Stimulated activated CD8-positive, alpha-beta memory T cell treated with anti-CD3 and anti-CD28 coated beads, Interleukin-12 subunit alpha, Interleukin-12 subunit beta, amount 100 ng/mL, for 4 hours (primary cell): ENCODE measurements around the gene TRPM3.

Experiments used
- DNase-seq: peaks from one replicate; pipeline ENCODE4 v3.0.0-alpha.2; 2020; ENCODE audit warnings: low read depth

The TRPM3 gene

DNA sequence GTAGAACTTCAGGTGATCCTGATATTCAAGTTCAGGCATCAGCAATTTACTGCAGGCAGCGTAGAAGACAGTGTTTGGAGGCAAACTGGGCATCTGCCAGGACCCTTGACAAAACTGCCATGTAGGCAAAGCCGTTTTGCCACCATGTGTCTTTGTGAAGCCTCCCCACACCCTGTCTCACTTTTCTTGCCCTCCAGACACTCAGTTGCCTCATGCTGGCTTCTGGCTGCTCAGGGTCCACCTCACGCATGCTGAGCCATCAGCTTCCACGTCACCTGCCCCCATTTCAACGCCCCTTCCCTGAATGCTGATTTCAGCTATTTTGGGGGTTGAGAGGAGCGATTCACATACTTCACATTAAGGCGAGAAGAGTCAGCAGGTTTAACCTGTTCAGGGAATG, 541.7 kb downstream of the TRPM3 start:
- no peak for DNase-seq

DNA sequence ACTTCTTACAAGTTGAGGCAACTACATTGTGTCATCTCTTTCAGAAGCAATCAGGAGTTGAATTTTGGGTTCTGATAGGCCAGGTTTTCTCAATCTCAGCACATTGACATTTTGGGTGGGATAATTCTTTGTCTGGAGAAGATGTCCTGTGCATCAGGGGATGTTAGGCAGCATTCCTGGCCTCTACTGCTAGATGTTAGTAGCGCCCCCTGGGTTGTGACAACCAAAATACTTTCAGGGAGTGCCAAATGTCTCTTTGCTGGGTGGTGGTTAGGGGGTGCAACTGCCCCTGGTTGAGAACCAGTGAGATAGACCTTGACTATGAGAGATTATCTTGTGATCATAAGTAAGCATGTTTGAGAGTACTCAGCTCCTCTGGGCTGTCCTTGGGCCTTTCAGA, 542.7 kb downstream of the TRPM3 start:
- no peak for DNase-seq

DNA sequence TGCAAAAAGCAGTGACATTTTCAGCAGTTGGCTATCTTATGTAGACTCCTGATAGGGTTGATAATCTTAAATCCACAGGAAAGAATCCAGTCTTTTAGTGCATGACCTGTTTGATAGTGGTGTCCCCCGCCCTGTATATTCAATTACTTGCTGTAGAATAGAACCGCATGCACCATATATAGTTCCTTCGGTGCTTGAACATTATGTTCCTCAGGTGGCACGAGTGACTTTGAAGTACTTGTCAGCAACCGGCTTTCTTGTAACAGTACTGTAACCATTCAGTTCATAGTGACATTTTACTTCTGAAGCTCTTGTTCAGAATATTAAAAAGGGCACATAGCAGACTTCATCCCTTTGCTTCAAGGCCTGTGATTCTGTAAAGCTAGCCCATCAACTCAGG, 543.8 kb downstream of the TRPM3 start:
- no peak for DNase-seq

DNA sequence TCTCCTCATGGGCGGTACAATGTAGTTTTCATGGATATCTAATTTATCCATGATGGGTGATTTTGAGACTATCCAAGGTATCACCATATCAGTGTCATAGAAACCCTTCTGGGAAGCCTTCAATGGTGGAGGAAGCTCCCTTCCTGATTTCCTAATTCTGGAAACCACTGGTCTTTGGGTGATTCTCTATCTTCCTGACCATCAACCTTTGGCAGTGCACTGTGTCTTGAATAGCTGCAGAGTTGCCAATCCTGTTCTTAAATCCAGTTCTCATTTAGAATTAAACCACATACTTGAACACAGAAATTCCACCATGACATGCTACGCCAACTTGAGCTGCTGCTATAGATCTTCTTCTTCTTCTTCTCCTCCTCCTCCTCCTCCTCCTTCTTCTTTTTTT, 545.3 kb downstream of the TRPM3 start:
- DNase-seq, result no peak

DNA sequence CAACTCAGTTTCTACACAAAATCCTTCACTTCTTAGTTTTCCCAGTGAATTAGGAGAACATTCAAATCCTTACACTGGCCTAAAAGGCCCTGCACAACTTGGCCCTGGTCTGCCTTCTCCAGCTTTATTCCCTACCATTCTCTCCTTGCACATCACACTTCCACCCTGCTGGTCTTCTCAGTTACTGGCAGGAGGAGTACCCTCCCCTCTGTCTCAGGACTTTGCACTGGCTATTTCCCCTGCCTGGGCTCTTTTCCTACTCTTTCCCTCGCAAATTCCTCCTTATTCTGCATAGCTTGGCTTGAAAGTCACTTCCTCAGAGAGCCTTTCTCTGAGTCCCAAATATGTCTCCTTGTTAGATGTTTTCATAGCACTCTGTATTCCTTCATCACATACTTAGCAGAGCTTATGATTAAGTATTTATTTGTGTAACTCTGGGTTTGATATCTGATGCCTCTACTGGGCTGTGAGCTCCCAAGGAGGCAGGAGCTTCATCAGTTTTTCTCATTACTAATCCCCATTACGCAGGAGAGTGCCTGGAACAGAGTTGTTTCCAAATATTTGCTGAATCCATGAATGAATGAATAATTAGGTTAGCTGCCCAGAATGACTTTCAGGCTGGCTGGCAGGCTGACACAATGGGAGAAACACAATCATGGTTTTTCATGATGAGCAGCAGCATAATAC, 547.1 kb downstream of the TRPM3 start:
- no peak for DNase-seq

DNA sequence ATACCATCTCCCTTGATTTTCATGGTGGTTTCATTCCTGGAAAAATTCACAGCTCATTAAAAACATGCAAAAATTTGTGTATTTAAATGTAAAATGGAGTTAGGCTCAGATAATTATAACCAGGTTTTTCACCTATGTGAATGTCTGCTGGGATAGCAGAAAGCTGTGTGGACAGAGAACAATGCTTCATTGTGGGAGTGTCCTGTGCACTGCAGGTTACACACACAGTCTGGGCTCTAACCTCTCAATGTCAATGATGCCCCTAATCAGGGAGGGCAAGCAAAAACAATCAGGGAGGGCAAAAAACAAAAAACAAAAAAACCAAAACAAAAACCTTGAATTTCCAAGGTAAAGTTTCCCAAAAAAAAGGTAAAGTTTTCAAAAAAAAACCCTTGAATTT, 548.1 kb downstream of the TRPM3 start:
- no peak for DNase-seq

DNA sequence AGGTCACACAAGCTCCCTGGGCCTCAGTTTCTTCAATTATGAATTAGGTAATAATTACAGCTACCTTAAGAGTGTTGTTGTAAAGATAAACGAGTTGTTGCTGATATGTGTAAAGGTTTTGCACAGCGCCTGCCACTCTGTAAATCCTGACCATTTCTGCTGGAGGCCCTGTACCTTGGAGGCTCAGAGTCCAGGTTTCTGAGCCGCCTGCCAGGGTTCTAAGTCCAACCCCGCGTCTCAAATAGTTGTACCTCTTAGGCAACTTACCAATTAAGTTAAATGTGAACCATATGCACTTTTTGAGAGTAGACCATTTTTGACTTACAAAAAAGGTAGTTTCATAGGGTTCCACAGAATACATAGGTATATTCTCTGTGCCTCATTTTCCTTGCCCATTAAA, 550.2 kb downstream of the TRPM3 start:
- no peak for DNase-seq

DNA sequence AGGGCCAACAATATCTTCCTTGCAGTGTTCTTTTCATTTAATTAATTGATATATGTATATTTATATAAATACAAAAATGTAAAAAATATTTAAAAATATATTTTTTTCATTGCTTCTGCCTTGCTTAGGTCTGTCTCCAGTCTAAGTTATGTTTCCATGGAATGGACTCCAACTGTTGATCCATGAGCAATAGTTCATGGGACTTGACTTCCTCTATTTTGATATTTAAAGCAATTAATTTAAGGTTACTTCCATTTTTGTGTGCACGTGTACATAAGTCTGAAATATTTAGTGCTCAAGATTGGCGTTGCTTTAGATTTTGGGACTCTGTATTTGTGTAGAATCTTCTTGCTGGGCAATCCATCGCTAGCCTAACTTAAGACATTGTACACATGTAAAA, 551.6 kb downstream of the TRPM3 start:
- no peak for DNase-seq

DNA sequence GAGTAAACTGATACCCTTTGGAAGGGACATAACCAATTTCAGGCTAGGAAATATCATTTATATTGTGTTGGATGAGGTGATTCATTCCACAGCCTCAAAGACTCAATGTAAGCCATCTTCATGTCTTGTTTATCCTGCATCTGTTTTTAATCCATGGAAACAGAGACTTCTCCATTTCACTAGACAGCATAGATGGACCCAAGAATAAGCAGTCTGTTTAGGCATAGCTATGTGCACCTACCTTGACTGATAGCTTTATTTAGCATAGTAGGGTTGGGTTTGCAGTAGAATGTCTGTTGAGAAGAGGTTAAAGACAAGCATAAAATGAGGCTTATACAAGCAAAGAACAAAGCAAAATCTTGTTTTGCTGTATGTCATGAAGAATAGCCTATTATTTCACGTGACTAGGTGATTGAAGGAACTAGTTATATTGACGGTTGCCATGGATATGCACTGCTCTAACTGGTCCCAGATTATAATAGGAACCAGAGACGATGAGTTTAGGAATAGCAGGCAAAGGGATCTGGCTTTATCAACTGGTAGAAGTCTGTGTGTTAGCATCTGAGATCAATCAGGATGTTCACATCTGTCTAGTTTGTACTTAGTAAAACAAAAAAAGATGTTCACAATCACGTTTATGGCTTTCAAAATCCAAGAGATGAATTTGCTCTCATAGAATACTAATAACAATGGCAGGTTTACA, 552.2 kb downstream of the TRPM3 start:
- DNase-seq, result no peak

DNA sequence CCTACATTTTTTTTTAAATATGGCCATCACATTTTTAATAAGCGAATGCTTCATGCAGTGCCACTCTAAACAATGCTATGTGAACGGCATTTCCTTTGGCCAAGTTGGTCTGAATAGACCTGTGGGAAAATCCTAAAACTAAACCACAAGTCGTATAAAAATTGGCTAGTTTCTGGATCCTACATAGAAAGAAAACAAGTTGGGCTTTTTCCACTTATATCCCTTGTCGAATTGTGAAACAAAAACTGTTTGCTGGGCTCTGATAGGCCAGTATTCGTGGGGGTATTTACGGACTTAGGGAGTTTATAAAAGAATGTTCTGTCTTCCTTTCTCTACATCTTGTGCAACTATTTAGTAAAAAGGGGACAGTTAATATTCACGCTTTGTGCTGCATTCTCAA, 553.9 kb downstream of the TRPM3 start:
- no peak for DNase-seq

GRCh38 chr9:70566751-70567150, 554.7 kb downstream of the TRPM3 start:
- DNase-seq, result no peak

GRCh38 chr9:70566066-70566465, 555.4 kb downstream of the TRPM3 start:
- no peak for DNase-seq

DNA sequence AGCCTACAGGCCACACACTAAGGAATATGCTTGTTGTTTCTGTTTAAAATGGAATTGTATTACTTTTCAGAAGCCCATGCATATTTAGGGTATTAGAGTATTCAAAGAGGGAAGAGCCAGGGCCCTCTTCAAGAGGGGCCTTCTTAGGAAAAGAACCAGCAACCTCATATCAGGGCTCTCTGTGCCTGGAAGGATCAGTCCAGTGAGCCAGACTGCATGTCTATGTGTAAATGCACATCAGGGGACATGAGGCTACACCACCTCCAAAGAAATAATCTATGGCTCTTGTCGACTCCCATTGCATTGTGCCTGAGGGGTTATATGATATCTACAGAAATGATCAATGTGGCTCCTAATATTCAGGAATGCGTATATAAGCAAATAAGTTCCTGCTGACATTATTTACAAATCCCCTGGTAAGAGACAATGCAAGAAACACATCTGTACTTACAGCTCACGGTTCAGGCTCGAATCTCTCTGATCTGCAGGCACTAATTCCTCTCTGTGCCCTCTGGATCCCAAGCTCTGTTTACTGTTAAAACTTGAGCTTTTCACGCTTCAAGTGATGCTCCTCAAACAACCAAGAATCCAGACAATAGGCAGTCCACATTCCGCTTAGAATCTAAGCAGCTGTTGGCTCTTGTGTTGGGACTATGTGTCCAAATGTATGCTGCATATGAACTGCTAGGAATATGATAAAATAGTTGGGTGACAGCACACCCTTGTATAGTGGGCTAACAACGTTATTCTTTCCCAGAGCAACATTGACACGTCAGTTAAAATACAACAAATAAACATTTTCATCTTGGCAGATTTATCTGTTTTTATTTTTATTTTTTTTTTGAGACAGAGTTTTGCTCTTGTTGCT, 556.7 kb downstream of the TRPM3 start:
- no peak for DNase-seq

GRCh38 chr9:70563431-70564204, 557.8 kb downstream of the TRPM3 start:
- DNase-seq, result no peak

- DNase-seq, result no peak
These were observed 558.4 kb downstream of the TRPM3 start for GRCh38 chr9:70563010-70563409.

DNA sequence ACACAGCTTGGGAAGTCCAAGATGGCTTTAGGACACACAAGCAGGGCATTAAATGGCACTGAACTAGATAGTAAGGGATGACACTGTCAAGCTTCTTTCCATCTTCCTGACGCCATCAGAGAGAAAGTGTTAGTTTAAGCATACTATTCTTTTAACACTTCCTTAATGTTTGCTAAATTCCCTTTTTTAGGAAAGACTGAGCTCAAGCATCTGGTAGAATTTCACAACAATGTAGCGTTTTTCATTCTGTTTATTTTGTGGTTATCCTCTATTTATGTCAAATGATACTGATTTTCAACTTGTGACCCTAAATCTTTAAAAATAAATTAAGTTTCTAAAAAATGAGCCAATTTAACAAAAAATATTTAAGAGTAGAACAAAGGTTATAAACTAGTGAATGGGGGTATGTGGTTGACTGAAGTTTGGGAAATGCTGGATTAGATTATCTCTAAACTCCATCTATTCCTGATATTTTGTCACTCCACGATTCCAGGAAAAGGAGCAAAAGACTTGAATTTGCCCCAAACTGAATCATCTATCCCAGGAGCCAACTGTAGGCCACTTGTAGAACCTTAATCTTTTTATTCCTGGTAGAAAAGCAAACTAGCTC, 559.5 kb downstream of the TRPM3 start:
- no peak for DNase-seq

DNA sequence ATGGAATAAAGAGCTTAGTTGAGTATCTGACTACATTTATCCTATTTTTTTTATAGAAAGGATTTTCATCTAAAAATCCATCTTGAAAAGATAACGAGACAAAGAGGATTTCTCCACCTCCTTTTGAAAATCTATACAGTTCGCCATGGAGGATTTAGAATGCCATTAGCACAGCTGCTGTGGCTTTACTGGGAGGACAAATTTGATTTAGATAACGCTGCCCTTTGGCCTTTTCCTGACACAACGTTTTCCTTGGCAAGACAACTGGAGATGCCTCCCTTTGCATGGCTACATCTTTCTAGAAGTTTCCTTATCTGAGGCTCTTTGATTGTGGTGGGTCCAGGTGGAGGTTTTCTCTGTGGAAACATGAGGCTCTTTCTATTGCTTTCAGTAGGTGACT, 560.3 kb downstream of the TRPM3 start:
- DNase-seq, result no peak

- DNase-seq, result no peak
These were observed 562.3 kb downstream of the TRPM3 start for GRCh38 chr9:70559102-70559501.

- DNase-seq, result no peak
These were observed 563.6 kb downstream of the TRPM3 start for GRCh38 chr9:70557661-70558369.

- no peak for DNase-seq
These were observed 564.6 kb downstream of the TRPM3 start for GRCh38 chr9:70556771-70557170.

GRCh38 chr9:70554881-70555280, 566.5 kb downstream of the TRPM3 start:
- DNase-seq, result no peak
